ENCODE measurements around the gene ZGPAT. TPM values are rescaled to one million over a fixed set of nuclear protein-coding genes. Genes with fewer than 3 reads are reported as not detected.

Gene ZGPAT
- total RNA-seq, 4 donors from 2014 or later = 13.9 to 20.0 (median 16.6) TPM

DNA sequence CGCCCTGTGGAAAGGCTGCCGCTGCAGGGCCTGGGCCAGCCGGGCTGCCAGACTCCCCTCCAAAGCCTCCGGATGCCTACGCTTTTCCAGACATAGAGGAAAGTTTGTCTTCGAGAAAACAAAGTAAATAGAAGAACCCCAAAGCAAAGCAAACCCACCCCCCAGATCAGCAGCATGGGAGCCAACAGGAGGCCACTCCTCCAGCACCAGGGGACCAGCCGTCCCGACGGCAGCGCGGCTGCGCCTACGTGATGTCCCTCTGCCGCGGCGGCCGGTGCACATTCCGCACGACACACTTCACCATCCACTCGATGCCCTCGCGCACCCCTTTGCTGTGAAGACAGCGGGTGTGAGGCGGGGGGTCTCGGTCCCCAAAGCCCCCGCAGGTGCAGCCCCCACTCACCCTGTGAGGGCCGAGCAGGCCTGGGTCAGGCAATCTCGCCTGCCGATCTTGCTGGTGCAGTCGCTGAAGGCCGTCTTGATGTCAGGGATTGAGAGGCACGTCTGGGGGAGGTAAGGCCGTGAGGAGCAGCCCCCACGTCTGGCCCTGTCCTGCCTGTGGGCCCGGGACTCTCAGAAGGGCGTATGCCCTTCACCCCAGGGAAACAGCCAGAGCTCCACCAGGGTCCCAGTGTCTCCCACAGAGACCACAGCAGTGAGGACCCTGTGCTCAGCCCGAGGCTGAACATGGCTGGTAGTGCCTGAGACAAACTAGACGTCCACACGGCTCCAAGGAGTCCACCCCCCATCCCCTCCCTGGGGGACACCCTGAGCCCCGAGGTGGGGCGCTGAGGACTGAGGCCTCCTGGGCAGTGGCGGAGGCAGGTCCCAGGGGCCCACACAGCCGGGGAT is 7.4 kb upstream of the ZGPAT start:
- TF ChIP-seq, protein P1, sequence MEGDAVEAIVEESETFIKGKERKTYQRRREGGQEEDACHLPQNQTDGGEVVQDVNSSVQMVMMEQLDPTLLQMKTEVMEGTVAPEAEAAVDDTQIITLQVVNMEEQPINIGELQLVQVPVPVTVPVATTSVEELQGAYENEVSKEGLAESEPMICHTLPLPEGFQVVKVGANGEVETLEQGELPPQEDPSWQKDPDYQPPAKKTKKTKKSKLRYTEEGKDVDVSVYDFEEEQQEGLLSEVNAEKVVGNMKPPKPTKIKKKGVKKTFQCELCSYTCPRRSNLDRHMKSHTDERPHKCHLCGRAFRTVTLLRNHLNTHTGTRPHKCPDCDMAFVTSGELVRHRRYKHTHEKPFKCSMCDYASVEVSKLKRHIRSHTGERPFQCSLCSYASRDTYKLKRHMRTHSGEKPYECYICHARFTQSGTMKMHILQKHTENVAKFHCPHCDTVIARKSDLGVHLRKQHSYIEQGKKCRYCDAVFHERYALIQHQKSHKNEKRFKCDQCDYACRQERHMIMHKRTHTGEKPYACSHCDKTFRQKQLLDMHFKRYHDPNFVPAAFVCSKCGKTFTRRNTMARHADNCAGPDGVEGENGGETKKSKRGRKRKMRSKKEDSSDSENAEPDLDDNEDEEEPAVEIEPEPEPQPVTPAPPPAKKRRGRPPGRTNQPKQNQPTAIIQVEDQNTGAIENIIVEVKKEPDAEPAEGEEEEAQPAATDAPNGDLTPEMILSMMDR (IDR thresholded peaks at IDR 0.05; ENCODE audit: low read depth) = no peak

DNA sequence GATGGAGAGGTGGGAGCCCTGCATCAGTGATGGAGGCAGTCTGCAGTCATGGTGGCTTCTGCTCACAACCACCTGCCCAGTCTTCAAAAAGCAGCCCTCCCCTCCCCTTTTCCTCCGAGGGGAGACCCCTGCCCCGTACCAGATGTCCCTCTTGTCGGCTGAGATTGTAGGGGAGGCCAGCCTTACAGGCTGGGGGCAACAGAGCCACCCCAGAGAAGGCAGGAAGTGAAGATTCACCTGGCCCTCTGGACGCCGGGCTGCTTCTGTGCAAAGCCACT is 6.8 kb upstream of the ZGPAT start:
- TF ChIP-seq, protein P1 (IDR thresholded peaks at IDR 0.05; ENCODE audit: low read depth) = no peak

DNA sequence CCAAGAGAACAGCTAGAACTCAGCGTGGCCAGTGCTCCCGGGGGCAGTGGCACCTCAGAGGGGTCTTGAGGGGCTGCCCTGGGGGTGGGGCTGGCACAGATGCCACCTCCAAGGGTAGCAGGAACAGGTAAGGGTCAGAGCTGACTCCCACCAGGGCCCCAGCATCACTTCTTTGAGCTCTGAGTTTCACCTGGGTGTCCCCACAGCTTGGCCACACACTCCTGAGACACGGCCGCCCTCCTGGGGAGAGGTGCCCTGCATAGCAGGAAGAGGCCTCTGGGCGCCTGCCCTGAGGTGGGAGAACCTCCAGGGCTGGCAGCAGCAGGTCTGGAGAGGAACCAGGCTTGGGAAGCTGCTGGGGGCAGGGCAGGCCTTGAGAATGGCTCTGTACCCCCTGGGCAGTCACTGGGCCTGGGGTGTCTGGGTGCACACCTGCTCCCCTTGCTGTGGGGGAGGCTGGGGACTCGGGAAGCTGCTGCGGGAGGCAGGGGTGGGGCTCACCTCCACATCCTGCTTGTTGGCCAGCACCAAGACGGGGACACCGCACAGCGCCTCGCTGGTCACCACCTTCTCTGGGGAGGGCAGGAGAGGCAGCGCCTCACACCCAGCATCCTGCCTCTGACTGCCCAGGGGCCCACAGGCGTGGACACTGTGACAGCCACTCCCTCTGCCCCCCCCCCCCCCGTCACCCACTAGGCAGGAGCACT is 6.4 kb upstream of the ZGPAT start:
- TF ChIP-seq, protein P1 (IDR thresholded peaks at IDR 0.05; ENCODE audit: low read depth) = no peak

DNA sequence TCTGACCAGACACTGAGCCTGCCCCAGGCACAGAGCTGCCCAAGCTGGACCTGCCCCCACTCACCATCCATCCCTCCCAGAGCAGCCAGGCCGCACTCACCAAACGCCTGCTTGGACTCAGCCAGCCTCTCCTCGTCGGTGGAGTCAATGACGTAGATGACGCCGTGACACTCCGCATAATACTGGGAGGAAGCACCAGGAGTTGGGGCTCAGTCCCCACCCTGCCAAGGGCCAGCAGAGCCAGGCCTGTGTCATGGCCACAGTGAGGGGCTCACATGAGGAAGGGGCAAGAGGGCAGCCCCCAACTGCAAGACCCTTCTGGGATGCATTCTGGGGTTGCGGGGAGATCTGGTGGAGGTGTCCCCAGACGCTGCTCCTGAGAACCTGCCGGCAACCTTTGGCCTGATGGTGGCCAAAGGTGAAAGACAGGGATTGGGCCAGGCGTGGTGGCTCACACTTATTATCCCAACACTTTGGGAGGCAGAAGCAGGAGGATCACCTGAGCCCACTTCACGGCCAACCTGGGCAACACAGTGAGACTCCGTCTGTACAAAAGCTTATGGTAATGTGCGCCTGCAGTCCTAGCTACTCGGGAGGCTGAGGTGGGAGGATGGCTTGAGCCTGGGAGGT is 5.7 kb upstream of the ZGPAT start:
- TF ChIP-seq, protein P1 (IDR thresholded peaks at IDR 0.05; ENCODE audit: low read depth) = no peak

DNA sequence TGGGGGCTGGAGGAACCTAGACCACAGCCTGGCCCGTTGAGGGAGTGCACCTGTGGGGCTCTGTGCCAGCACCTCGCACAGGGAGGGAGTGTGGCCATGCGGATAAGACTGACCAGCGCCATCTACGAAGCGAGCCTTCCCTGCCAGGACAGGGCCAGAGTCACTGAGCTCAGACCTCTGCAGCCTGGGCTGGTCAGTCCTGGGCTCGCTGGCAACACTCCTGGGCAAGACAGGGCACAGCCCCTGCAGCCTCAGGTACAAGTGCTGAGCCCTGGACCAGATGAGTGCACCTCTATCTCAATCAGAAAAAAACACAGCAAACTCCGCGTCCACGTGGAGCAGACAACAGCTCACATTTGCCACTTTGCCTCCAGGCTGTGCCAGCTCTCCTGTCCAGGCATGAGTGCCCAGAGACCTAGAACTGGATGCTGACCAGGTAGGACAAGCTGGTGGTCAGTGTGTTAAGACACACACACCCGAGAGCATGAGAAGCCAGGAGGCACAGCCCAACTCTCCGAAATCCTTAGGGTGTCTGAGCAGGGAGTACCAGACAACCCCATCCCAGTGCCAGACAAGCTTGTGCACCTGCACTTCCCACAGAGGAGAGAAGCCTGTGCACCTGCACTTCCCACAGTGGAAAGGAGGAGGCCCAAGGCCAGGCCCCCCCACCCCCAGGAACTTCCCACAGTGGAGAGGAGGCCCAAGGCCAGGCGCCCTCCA is 4.9 kb upstream of the ZGPAT start:
- TF ChIP-seq, protein P1 (IDR thresholded peaks at IDR 0.05; ENCODE audit: low read depth) = no peak

DNA sequence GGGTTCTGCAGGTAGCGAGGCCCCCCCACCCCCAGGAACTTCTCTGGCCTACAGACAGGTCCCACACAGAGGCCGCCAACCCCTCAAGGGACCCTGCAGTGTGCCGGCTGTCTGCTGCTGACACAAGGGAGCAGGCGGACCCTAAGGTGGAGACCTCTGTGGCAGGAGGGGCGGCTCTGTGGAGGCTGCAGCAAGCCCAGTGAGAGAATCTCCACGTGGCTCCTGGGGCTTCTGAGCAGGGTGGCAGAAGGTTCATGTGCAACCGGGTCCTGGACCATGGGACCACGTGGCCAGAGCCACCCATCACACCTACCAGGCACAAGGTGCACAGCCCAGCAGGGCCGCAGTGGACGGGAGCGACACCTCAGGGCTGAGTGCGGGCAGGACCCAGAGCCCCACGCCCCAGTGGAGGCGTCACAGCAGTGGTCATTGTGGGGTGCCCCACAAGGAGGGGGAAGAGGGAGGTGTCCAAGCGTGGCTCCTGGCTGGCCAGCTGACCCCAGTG is 4.3 kb upstream of the ZGPAT start:
- TF ChIP-seq, protein P1 (IDR thresholded peaks at IDR 0.05; ENCODE audit: low read depth) = no peak
